ENCODE data around the gene PMAIP1.

The PMAIP1 gene

GRCh38 chr18:59915606-59916005 is 15.8 kb downstream of the PMAIP1 start:
- DNase-seq (ENCODE audit: low read depth in 2 of 2): no peak

- DNase-seq (ENCODE audit: low read depth in 2 of 2): no peak
Observed at GRCh38 chr18:59916746-59917145, 16.9 kb downstream of the PMAIP1 start.

- DNase-seq (ENCODE audit: low read depth in 2 of 2): no peak
Observed at GRCh38 chr18:59917422-59917821, 17.6 kb downstream of the PMAIP1 start.

- no peak for DNase-seq (ENCODE audit: low read depth in 2 of 2)
Observed at GRCh38 chr18:59918320-59918755, 18.5 kb downstream of the PMAIP1 start.

GRCh38 chr18:59918997-59919396 is 19.2 kb downstream of the PMAIP1 start:
- no peak for DNase-seq (ENCODE audit: low read depth in 2 of 2)

- peak in 1 of 2 donors; percentile 54 for DNase-seq (ENCODE audit: low read depth in 2 of 2)
Observed at GRCh38 chr18:59921384-59921891, 21.6 kb downstream of the PMAIP1 start.

- DNase-seq (ENCODE audit: low read depth in 2 of 2): no peak
Observed at GRCh38 chr18:59923539-59924196, 23.9 kb downstream of the PMAIP1 start.

- DNase-seq (ENCODE audit: low read depth in 2 of 2): no peak
Observed at GRCh38 chr18:59926131-59926530, 26.3 kb downstream of the PMAIP1 start.

GRCh38 chr18:59927246-59927825 is 27.5 kb downstream of the PMAIP1 start:
- DNase-seq (ENCODE audit: low read depth in 2 of 2): no peak

GRCh38 chr18:59928201-59928600 is 28.4 kb downstream of the PMAIP1 start:
- DNase-seq (ENCODE audit: low read depth in 2 of 2): no peak

- DNase-seq (ENCODE audit: low read depth in 2 of 2): no peak
Observed at GRCh38 chr18:59929621-59930295, 30.0 kb downstream of the PMAIP1 start.

GRCh38 chr18:59932401-59932800 is 32.6 kb downstream of the PMAIP1 start:
- DNase-seq (ENCODE audit: low read depth in 2 of 2): no peak

GRCh38 chr18:59938676-59939075 is 38.9 kb downstream of the PMAIP1 start:
- no peak for DNase-seq (ENCODE audit: low read depth in 2 of 2)

GRCh38 chr18:59939127-59939526 is 39.3 kb downstream of the PMAIP1 start:
- DNase-seq (ENCODE audit: low read depth in 2 of 2): no peak

- no peak for DNase-seq (ENCODE audit: low read depth in 2 of 2)
Observed at GRCh38 chr18:59940068-59940467, 40.3 kb downstream of the PMAIP1 start.

- DNase-seq (ENCODE audit: low read depth in 2 of 2): no peak
Observed at GRCh38 chr18:59941331-59941730, 41.5 kb downstream of the PMAIP1 start.

GRCh38 chr18:59942601-59943000 is 42.8 kb downstream of the PMAIP1 start:
- DNase-seq (ENCODE audit: low read depth in 2 of 2): no peak

GRCh38 chr18:59945544-59945943 is 45.7 kb downstream of the PMAIP1 start:
- DNase-seq (ENCODE audit: low read depth in 2 of 2): no peak

- no peak for DNase-seq (ENCODE audit: low read depth in 2 of 2)
Observed at GRCh38 chr18:59950215-59950944, 50.6 kb downstream of the PMAIP1 start.

- DNase-seq (ENCODE audit: low read depth in 2 of 2): no peak
Observed at GRCh38 chr18:59951591-59951990, 51.8 kb downstream of the PMAIP1 start.

GRCh38 chr18:59952283-59953007 is 52.6 kb downstream of the PMAIP1 start:
- DNase-seq (ENCODE audit: low read depth in 2 of 2): no peak
